ENCODE data around the gene UGT1A3. TPM values are rescaled to one million over a fixed set of nuclear protein-coding genes. Genes with fewer than 3 reads are reported as not detected.

The UGT1A3 gene
- total RNA-seq, 4 donors from 2014 or later, result 2.8 to 7.6 (median 3.4) TPM

GRCh38 chr2:233706720-233707119 lies 22.1 kb upstream of the UGT1A3 start:
- Histone ChIP-seq H3K9me3 (no peaks in the 10 kb centered on the region), H3K4me1 (peaks cover 0 to 66% (median 12%) of the 10 kb centered on the region in 3 donors), H3K4me3 (no peak overlapping the region), H3K36me3 (no peaks in the 10 kb centered on the region), H3K27me3 (no peaks in the 10 kb centered on the region), H3K27ac (peak overlapping the region; percentile 38 to 87 (median 79))
- intact Hi-C loops (cut with DNase I), result no loop called here
- DNase-seq, result no peak
- TF ChIP-seq POLR2A (IDR thresholded peaks at IDR 0.05), result no peak
- TF ChIP-seq, protein P1, sequence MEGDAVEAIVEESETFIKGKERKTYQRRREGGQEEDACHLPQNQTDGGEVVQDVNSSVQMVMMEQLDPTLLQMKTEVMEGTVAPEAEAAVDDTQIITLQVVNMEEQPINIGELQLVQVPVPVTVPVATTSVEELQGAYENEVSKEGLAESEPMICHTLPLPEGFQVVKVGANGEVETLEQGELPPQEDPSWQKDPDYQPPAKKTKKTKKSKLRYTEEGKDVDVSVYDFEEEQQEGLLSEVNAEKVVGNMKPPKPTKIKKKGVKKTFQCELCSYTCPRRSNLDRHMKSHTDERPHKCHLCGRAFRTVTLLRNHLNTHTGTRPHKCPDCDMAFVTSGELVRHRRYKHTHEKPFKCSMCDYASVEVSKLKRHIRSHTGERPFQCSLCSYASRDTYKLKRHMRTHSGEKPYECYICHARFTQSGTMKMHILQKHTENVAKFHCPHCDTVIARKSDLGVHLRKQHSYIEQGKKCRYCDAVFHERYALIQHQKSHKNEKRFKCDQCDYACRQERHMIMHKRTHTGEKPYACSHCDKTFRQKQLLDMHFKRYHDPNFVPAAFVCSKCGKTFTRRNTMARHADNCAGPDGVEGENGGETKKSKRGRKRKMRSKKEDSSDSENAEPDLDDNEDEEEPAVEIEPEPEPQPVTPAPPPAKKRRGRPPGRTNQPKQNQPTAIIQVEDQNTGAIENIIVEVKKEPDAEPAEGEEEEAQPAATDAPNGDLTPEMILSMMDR (IDR thresholded peaks at IDR 0.05), result no peak
- WGBS, 2 donors, result 14 to 45% methylated on average over 1 of the region's 1 CpG

GRCh38 chr2:233707940-233708644 lies 20.8 kb upstream of the UGT1A3 start:
- peaks cover 0 to 63% (median 12%) of the 10 kb centered on the region in 3 donors for H3K4me1 ChIP-seq
- TF ChIP-seq, protein P1 (IDR thresholded peaks at IDR 0.05), result no peak
- TF ChIP-seq POLR2A (IDR thresholded peaks at IDR 0.05), result no peak
- peak overlapping the region; percentile 58 to 87 (median 79) for H3K27ac ChIP-seq
- no peak overlapping the region for H3K4me3 ChIP-seq
- intact Hi-C loops (cut with DNase I), result no loop called here
- DNase-seq, result no peak
- H3K36me3 ChIP-seq, result no peaks in the 10 kb centered on the region
- H3K27me3 ChIP-seq, result no peaks in the 10 kb centered on the region
- no peaks in the 10 kb centered on the region for H3K9me3 ChIP-seq
- WGBS, 2 donors, result 48 to 62% methylated on average over 10 of the region's 10 CpGs

- WGBS, 2 donors, result 83 to 86% methylated on average over 5 of the region's 5 CpGs
- Histone ChIP-seq H3K4me1 (peaks cover 0 to 62% (median 12%) of the 10 kb centered on the region in 3 donors), H3K9me3 (no peaks in the 10 kb centered on the region), H3K4me3 (no peak overlapping the region), H3K27ac (peak overlapping the region in 3 of 4 donors; percentile 73 to 87 (median 84)), H3K36me3 (no peaks in the 10 kb centered on the region), H3K27me3 (no peaks in the 10 kb centered on the region)
- DNase-seq, result no peak
- intact Hi-C loops (cut with DNase I), result no loop called here
- TF ChIP-seq, protein P1 (IDR thresholded peaks at IDR 0.05), result no peak
- no peak for TF ChIP-seq POLR2A (IDR thresholded peaks at IDR 0.05)
Measured at GRCh38 chr2:233708942-233709341, 19.9 kb upstream of the UGT1A3 start.

GRCh38 chr2:233711312-233712008 lies 17.4 kb upstream of the UGT1A3 start:
- intact Hi-C loops (cut with DNase I), result loop anchor here (10.0 kb wide), 1 partner anchor 237 kb away; no protein-coding TSS in a partner anchor
- Histone ChIP-seq H3K27ac (peak overlapping the region in 3 of 4 donors; percentile 10 to 60 (median 36)), H3K27me3 (no peaks in the 10 kb centered on the region), H3K4me3 (no peak overlapping the region), H3K9me3 (no peaks in the 10 kb centered on the region), H3K4me1 (peaks cover 0 to 40% (median 12%) of the 10 kb centered on the region in 3 donors), H3K36me3 (no peaks in the 10 kb centered on the region)
- 28 to 29% methylated on average over 8 to 11 of the region's 11 CpGs for WGBS, 2 donors
- peak; percentile 14 for DNase-seq
- TF ChIP-seq, protein P1 (IDR thresholded peaks at IDR 0.05), result peak in 5 of 6 experiments; percentile 81 to 93 (median 86)
- no peak for TF ChIP-seq POLR2A (IDR thresholded peaks at IDR 0.05)
